Measurements from ENCODE around the gene MIB2. TPM values are rescaled to one million over a fixed set of nuclear protein-coding genes. Genes with fewer than 3 reads are reported as not detected.
A peak's percentile ranks its signal among the peaks of the same experiment; 100 is the strongest.

MIB2 gene
- total RNA-seq = 132 and 144 TPM in 2 replicates
- long read RNA-seq, partial matches to known transcripts = 0 of 1 reads
- long read RNA-seq, other reads (novel, unspliced or antisense) = 0 of 1 reads

DNA sequence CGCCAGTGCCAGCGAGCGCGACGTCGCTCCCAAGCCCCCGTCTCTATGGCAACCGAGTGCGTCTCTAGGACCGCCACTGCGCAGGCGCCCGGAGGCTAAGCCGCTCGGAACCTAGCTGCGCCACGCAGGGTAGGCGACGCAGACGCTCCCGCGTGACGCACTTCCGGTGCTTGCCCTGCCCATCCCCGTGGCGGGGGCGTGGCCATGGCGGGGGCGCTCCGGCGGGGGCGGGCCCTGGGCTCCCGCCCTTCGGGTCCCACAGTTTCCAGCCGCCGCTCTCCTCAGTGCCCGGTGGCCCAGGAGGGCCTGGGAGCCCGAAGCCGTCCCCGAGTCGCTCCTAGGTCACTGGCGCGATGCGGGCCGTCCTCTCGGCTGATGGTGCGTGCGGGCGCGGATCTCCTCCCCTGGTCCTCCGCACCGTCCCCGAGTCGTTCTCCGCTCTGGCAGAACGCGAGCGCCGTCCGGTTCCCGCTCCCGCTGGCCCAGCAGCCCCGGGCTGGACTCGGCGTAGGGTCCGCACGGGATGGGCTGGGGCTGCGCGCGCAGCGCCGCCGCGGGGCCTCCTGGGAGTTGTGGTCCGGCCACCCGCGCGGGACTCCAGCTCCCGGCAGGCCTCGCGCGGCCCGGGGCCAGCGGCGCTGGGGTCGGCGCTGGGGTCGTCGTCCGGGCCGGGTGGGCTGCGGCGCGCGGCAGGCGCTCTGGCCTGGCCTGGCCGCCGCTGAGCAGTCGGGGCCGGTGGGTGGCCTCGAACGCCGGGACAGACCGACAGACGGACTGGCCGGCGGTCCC, at the start of gene MIB2:
MIB2 (plus strand) TSS at position 245 of the 789 bp plus-strand sequence. CDS start 7,953 bp downstream, outside the sequence.
- peak within 1 kb of the TSS; percentile 95 for H3K27ac Mint-ChIP-seq
- DNase-seq (ENCODE audit: low spot score, unreplicated experiment) = peak; percentile 96
- no peak for TF ChIP-seq CTCF (IDR thresholded peaks at IDR 0.05; ENCODE audit: unreplicated experiment)
- peaks cover 3% of the 10 kb centered on the region for H3K36me3 Mint-ChIP-seq (ENCODE audit: insufficient read depth)
- peaks cover 22% of the 10 kb centered on the region for H3K4me1 Mint-ChIP-seq (ENCODE audit: low read depth)
- H3K4me3 Mint-ChIP-seq (ENCODE audit: low read depth) = peak within 1 kb of the TSS; percentile 96
- H3K9me3 Mint-ChIP-seq (ENCODE audit: low read depth) = no peaks in the 10 kb centered on the region
- H3K27me3 Mint-ChIP-seq = no peaks in the 10 kb centered on the region

DNA sequence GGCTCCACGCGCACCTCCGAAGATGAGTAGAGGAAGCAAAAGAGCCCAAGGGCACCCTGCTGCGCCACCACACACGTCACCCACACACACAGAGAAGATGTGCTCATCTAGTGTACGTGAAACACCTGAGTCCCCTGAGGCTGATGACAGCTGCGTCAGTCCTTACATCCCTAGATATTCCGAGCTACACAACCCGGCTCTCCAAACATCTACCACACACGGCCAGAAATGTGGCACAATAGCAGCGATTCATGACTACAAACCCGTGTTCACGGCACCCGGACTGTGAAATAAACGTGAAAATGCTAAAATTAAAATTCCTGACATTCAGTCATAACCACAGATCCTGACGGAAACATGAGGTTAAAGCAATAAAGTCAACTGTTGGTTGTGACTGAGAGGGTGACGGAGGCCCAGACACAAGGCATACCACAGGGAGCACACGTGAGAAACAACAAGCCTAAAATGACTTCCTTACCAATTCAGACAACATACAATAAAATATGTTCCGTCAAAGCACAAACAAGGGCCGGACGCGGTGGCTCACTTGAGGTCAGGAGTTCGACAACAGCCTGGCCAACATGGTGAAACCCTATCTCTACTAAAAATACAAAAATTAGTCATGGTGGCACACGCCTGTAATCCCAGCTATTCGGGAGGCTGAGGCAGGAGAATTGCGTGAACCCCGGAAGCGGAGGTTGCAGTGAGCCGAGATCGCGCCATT, 48.0 kb upstream of the MIB2 start:
- H3K4me1 Mint-ChIP-seq (ENCODE audit: low read depth) = peaks cover 5% of the 10 kb centered on the region
- H3K36me3 Mint-ChIP-seq (ENCODE audit: insufficient read depth) = peaks cover 17% of the 10 kb centered on the region
- no peak overlapping the region for H3K4me3 Mint-ChIP-seq (ENCODE audit: low read depth)
- H3K27ac Mint-ChIP-seq = peak overlapping the region; percentile 74
- no peak for TF ChIP-seq CTCF (IDR thresholded peaks at IDR 0.05; ENCODE audit: unreplicated experiment)
- DNase-seq (ENCODE audit: low spot score, unreplicated experiment) = no peak
- no peaks in the 10 kb centered on the region for H3K27me3 Mint-ChIP-seq
- no peaks in the 10 kb centered on the region for H3K9me3 Mint-ChIP-seq (ENCODE audit: low read depth)

- no peaks in the 10 kb centered on the region for H3K27me3 Mint-ChIP-seq
- no peak overlapping the region for H3K27ac Mint-ChIP-seq
- peaks cover 5% of the 10 kb centered on the region for H3K4me1 Mint-ChIP-seq (ENCODE audit: low read depth)
- TF ChIP-seq CTCF (IDR thresholded peaks at IDR 0.05; ENCODE audit: unreplicated experiment) = no peak
- H3K9me3 Mint-ChIP-seq (ENCODE audit: low read depth) = no peaks in the 10 kb centered on the region
- no peak for DNase-seq (ENCODE audit: low spot score, unreplicated experiment)
- H3K36me3 Mint-ChIP-seq (ENCODE audit: insufficient read depth) = peaks cover 17% of the 10 kb centered on the region
- H3K4me3 Mint-ChIP-seq (ENCODE audit: low read depth) = no peak overlapping the region
These were observed 47.4 kb upstream of the MIB2 start for GRCh38 chr1:1567891-1568291.

- DNase-seq (ENCODE audit: low spot score, unreplicated experiment) = no peak
- no peak for TF ChIP-seq CTCF (IDR thresholded peaks at IDR 0.05; ENCODE audit: unreplicated experiment)
- no peak overlapping the region for H3K4me3 Mint-ChIP-seq (ENCODE audit: low read depth)
- no peaks in the 10 kb centered on the region for H3K27me3 Mint-ChIP-seq
- H3K4me1 Mint-ChIP-seq (ENCODE audit: low read depth) = peaks cover 13% of the 10 kb centered on the region
- H3K36me3 Mint-ChIP-seq (ENCODE audit: insufficient read depth) = peaks cover 15% of the 10 kb centered on the region
- no peaks in the 10 kb centered on the region for H3K9me3 Mint-ChIP-seq (ENCODE audit: low read depth)
- peak overlapping the region; percentile 45 for H3K27ac Mint-ChIP-seq
These were observed 46.0 kb upstream of the MIB2 start for GRCh38 chr1:1569341-1569740.
